ENCODE data around the gene SLC22A17.

DNA sequence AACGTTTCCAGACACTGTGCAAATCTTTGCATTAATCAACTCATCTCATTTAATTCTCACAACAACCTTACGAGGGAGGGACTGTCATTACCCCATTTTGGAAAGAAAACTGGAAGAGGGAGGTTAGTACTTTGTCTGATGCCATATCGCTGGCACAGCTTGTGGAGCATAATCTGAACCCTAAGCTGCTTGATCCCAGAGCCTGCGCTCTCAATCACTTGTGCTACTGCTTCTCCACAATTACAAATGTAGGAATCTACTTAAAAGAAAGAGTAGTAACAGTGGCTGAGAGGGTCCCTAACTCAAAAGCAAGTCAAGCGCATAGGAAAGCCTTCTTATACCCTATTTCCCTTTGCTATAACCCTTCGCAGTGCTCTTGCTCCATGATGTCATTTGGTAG lies 9.1 kb upstream of the SLC22A17 start:
- no peak for TF ChIP-seq CTCF (IDR thresholded peaks at IDR 0.05)
- TF ChIP-seq POLR2A (IDR thresholded peaks at IDR 0.05) = no peak
